ENCODE measurements around the gene DCST2. TPM values are rescaled to one million over a fixed set of nuclear protein-coding genes. Genes with fewer than 3 reads are reported as not detected.
"Not testable (repeated sequence)": the region's sequence is repeated elsewhere in the genome, so short reads cannot be mapped to it uniquely, and the experiment has no call there.

DCST2 gene
- total and polyA plus RNA-seq, 2 donors from 2014 or later = 0.43 to 1.4 TPM

GRCh38 chr1:154998201-154998780 lies 35.3 kb downstream of the DCST2 start:
- DNase-seq = peak in 1 of 5 donors; percentile 43
- H3K9ac ChIP-seq (ENCODE audit: low read length in 3 of 3) = no peak overlapping the region
- FAIRE-seq = no peak
- H3K4me1 ChIP-seq (ENCODE audit: control insufficient read depth in 2 of 3, insufficient read depth in 2 of 3, low read depth in 1 of 3, low read length in 3 of 3) = peaks cover 0 to 10% (median 5%) of the 10 kb centered on the region in 3 donors
- H3K4me3 ChIP-seq (ENCODE audit: low read length in 3 of 3) = no peak overlapping the region
- intact Hi-C loops (cut with DNase I) = no loop called here
- no peaks in the 10 kb centered on the region for H3K27me3 ChIP-seq (ENCODE audit: control insufficient read depth, insufficient read depth, low read length)
- H3K9me3 ChIP-seq (ENCODE audit: control insufficient read depth in 2 of 3, insufficient read depth in 1 of 3, low read length in 3 of 3) = no peaks in the 10 kb centered on the region
- no peak for TF ChIP-seq CTCF (IDR thresholded peaks at IDR 0.05; ENCODE audit: borderline replicate concordance, extremely low read depth, insufficient read depth)
- no peak overlapping the region for H3K27ac ChIP-seq (ENCODE audit: low read depth in 2 of 2, low read length in 2 of 2)
- no peaks in the 10 kb centered on the region for H3K36me3 ChIP-seq (ENCODE audit: control insufficient read depth in 2 of 3, insufficient read depth in 3 of 3, low read length in 3 of 3)

- intact Hi-C loops (cut with DNase I) = no loop called here
- FAIRE-seq (no peak), DNase-seq (peak in 1 of 5 donors; percentile 28)
- Histone ChIP-seq H3K9ac (ENCODE audit: low read length in 3 of 3) (no peak overlapping the region), H3K27me3 (ENCODE audit: control insufficient read depth, insufficient read depth, low read length) (no peaks in the 10 kb centered on the region), H3K4me3 (ENCODE audit: low read length in 3 of 3) (no peak overlapping the region), H3K9me3 (ENCODE audit: control insufficient read depth in 2 of 3, insufficient read depth in 1 of 3, low read length in 3 of 3) (no peaks in the 10 kb centered on the region), H3K4me1 (ENCODE audit: control insufficient read depth in 2 of 3, insufficient read depth in 2 of 3, low read depth in 1 of 3, low read length in 3 of 3) (peaks cover 0 to 10% (median 5%) of the 10 kb centered on the region in 3 donors), H3K36me3 (ENCODE audit: control insufficient read depth in 2 of 3, insufficient read depth in 3 of 3, low read length in 3 of 3) (no peaks in the 10 kb centered on the region), H3K27ac (ENCODE audit: low read depth in 2 of 2, low read length in 2 of 2) (no peak overlapping the region)
- no peak for TF ChIP-seq CTCF (IDR thresholded peaks at IDR 0.05; ENCODE audit: borderline replicate concordance, extremely low read depth, insufficient read depth)
Observed at GRCh38 chr1:154996966-154997701, 36.4 kb downstream of the DCST2 start.

- H3K27me3 ChIP-seq (ENCODE audit: control insufficient read depth, insufficient read depth, low read length); H3K4me3 ChIP-seq (ENCODE audit: low read length in 3 of 3); H3K9me3 ChIP-seq (ENCODE audit: control insufficient read depth in 2 of 3, insufficient read depth in 1 of 3, low read length in 3 of 3); H3K27ac ChIP-seq (ENCODE audit: low read depth in 2 of 2, low read length in 2 of 2); intact Hi-C loops (cut with DNase I); FAIRE-seq; H3K9ac ChIP-seq (ENCODE audit: low read length in 3 of 3); H3K36me3 ChIP-seq (ENCODE audit: control insufficient read depth in 2 of 3, insufficient read depth in 3 of 3, low read length in 3 of 3): not testable (repeated sequence)
- peak in 4 of 5 donors; percentile 65 to 89 (median 70) for DNase-seq
- H3K4me1 ChIP-seq (ENCODE audit: control insufficient read depth in 2 of 3, insufficient read depth in 2 of 3, low read depth in 1 of 3, low read length in 3 of 3) = peaks cover 0 to 10% (median 5%) of the 10 kb centered on the region in 3 donors
- TF ChIP-seq CTCF (IDR thresholded peaks at IDR 0.05; ENCODE audit: borderline replicate concordance, extremely low read depth, insufficient read depth) = peak; percentile 25
Observed at GRCh38 chr1:154995301-154995983, 38.1 kb downstream of the DCST2 start.
